Keratinocyte (primary cell): ENCODE data around the gene CELSR1. TPM values are rescaled to one million over a fixed set of nuclear protein-coding genes. Genes with fewer than 3 reads are reported as not detected.

Source experiments
- DNase-seq: peaks from one replicate; pipeline ENCODE4 v3.0.0-alpha.2; 2011; ENCODE audit warnings: low read depth, missing footprints, low spot score
- FAIRE-seq: peaks from 2 replicates; lab custom pipeline; 2011; peaks lifted over from hg19 to GRCh38; lab: Jason Lieb, UNC
- H2AFZ ChIP-seq: 2 replicates; pipeline ENCODE4 v1.6.0; 2012; ENCODE audit warnings: low read length, control low read depth, inconsistent platforms; ENCODE audit not compliant: control insufficient read depth
- H3K27ac ChIP-seq: 2 replicates; pipeline ENCODE4 v1.5.1; 2011; ENCODE audit warnings: low read length; ENCODE audit not compliant: control insufficient read depth, insufficient read depth
- H3K27me3 ChIP-seq: 3 replicates; pipeline ENCODE4 v1.6.0; 2011; ENCODE audit warnings: low read length; ENCODE audit not compliant: control insufficient read depth, insufficient read depth; ENCODE audit errors: extremely low read depth
- H3K36me3 ChIP-seq, 2 experiments: 2 replicates in 1 of 2; 3 replicates in 1 of 2; pipeline ENCODE4 v1.5.1; 2011; ENCODE audit warnings: low read length in 2 of 2, mild to moderate bottlenecking in 1 of 2; ENCODE audit not compliant: control insufficient read depth in 2 of 2, insufficient read depth in 2 of 2; ENCODE audit errors: extremely low read depth in 1 of 2
- H3K4me1 ChIP-seq: 3 replicates; pipeline ENCODE4 v1.5.1; 2011; ENCODE audit warnings: low read length; ENCODE audit not compliant: control insufficient read depth, insufficient read depth; ENCODE audit errors: extremely low read depth
- H3K4me2 ChIP-seq: 3 replicates; pipeline ENCODE4 v1.6.0; 2011; ENCODE audit warnings: low read depth, low read length; ENCODE audit not compliant: control insufficient read depth, insufficient read depth; ENCODE audit errors: extremely low read depth
- H3K4me3 ChIP-seq, 3 experiments: fragments of 200-600 bp in 1 of 3; sonication (generic) in 1 of 3; 2 replicates in 2 of 3; 3 replicates in 1 of 3; pipeline ENCODE4 v1.5.1; 2011 to 2016; ENCODE audit warnings: low read length in 3 of 3, mild to moderate bottlenecking in 3 of 3, control low read depth in 2 of 3, inconsistent platforms in 1 of 3, low read depth in 1 of 3, mixed read lengths in 1 of 3, mixed run types in 1 of 3, moderate library complexity in 1 of 3; ENCODE audit not compliant: control insufficient read depth in 2 of 3, insufficient read depth in 2 of 3; ENCODE audit errors: extremely low read depth in 1 of 3
- H3K79me2 ChIP-seq: 2 replicates; pipeline ENCODE4 v1.6.0; 2012; ENCODE audit warnings: low read length; ENCODE audit not compliant: control insufficient read depth, insufficient read depth
- H3K9ac ChIP-seq: 3 replicates; pipeline ENCODE4 v1.6.0; 2011; ENCODE audit warnings: low read length; ENCODE audit not compliant: control insufficient read depth, insufficient read depth; ENCODE audit errors: extremely low read depth
- H3K9me1 ChIP-seq: 3 replicates; pipeline ENCODE4 v1.6.0; 2011; ENCODE audit warnings: low read length; ENCODE audit not compliant: control insufficient read depth, insufficient read depth; ENCODE audit errors: extremely low read depth
- H3K9me3 ChIP-seq: 2 replicates; pipeline ENCODE4 v1.5.1; 2012; ENCODE audit warnings: low read depth, low read length; ENCODE audit not compliant: control insufficient read depth
- H4K20me1 ChIP-seq: 3 replicates; pipeline ENCODE4 v1.6.0; 2011; ENCODE audit warnings: low read length; ENCODE audit not compliant: control insufficient read depth, insufficient read depth; ENCODE audit errors: extremely low read depth
- CTCF ChIP-seq, 3 experiments: IDR thresholded peaks in 1 of 3; conservative IDR thresholded peaks in 1 of 3; optimal IDR thresholded peaks in 1 of 3; 2 replicates in 2 of 3; 3 replicates in 1 of 3; pipeline versions ENCODE3 to v1.5.1; 2011; ENCODE audit warnings: low read length in 3 of 3, mild to moderate bottlenecking in 3 of 3, moderate library complexity in 2 of 3, control low read depth in 1 of 3, inconsistent platforms in 1 of 3; ENCODE audit not compliant: insufficient read depth in 2 of 3; ENCODE audit errors: extremely low read depth in 1 of 3
- EZH2 ChIP-seq: IDR thresholded peaks from one replicate; pipeline ENCODE4 v1.6.1; 2012; ENCODE audit warnings: inconsistent platforms, mild to moderate bottlenecking, low read length, moderate library complexity
- dilution Hi-C: fragments of 300-500 bp; cut with MboI; formaldehyde crosslinking; loops from one replicate; pipeline ENCODE4 v1.7.0; 2020; ENCODE audit warnings: low sequenced_read_pairs; ENCODE audit not compliant: extremely low pct_ligation_motif_present
- polyA plus RNA-seq, 5 experiments: library from polyadenylated mRNA; depleted of rRNA in 3 of 5; stranded (reverse) in 3 of 5; stranded (forward) in 1 of 5; unstranded in 1 of 5; fragments of >200 nt; gene quantifications; 1 replicate in 1 of 5; 2 replicates in 3 of 5; 3 replicates in 1 of 5; pipeline versions ENCODE4 v1.2.1 to v1.2.3, GENCODE V29; 2011 to 2012; ENCODE audit warnings: missing spikeins in 2 of 5, low read depth in 1 of 5, low replicate concordance in 1 of 5

CELSR1 gene
- polyA plus RNA-seq, 1 donor (not counting 4 experiments of a cell fraction or from before 2014, with no cell fraction given): 16.1 TPM

GRCh38 chr22:46421267-46421666 lies 116.2 kb downstream of the CELSR1 start:
- FAIRE-seq (no peak), DNase-seq (no peak)
- TF ChIP-seq EZH2 (no peak), CTCF (optimal IDR thresholded peaks at IDR 0.05 in 1 of 3, IDR thresholded peaks at IDR 0.05 in 1 of 3, conservative IDR thresholded peaks at IDR 0.05 in 1 of 3; ENCODE audit: extremely low read depth in 1 of 3, insufficient read depth in 2 of 3, low read length in 3 of 3) (no peak)
- Histone ChIP-seq H3K27me3 (no peaks in the 10 kb centered on the region), H3K4me2 (no peak overlapping the region), H3K4me1 (no peaks in the 10 kb centered on the region), H3K9me1 (no peaks in the 10 kb centered on the region), H2AFZ (no peak overlapping the region), H3K79me2 (no peaks in the 10 kb centered on the region), H3K36me3 (peaks cover 6 to 7% of the 10 kb centered on the region in 2 experiments), H4K20me1 (no peaks in the 10 kb centered on the region), H3K4me3 (no peak overlapping the region), H3K9me3 (no peaks in the 10 kb centered on the region), H3K9ac (no peak overlapping the region), H3K27ac (no peak overlapping the region)
- dilution Hi-C loops: no loop called here

DNA sequence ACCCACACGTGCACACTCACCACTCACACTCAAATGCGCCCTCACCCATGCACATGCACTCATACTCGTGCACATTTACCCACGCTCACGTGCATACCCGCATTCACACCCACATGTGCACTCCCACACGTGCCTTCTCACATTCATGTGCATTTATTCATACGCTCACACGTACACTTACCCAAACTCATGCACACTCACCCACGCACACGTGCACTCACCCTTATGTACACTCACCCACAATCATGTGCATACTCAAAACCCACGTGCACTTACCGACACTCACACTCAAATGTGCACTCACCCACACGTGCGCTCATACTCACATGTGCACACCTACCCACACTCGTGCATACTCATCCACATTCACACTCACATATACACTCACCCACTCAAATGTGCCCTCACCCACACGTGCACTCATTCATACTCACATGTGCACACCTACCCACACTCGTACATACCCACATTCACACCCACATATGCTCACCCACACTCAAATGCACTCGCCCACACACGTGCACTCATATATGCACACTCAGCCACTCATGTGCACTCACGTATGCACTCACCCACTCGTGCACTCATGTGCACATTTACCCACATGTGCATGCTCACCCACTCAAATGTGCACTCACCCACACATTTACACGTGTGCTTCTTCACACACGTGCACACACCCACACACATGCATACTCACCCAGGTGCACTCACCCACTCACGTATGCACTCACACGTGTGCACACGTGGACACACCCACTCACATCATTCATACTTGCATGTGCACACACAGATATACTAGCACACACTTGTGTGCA lies 117.5 kb downstream of the CELSR1 start:
- Histone ChIP-seq H4K20me1 (no peaks in the 10 kb centered on the region), H3K4me2 (no peak overlapping the region), H3K36me3 (peaks cover 5 to 8% of the 10 kb centered on the region in 2 experiments), H3K4me3 (no peak overlapping the region), H3K27ac (no peak overlapping the region), H3K9ac (no peak overlapping the region), H3K9me1 (no peaks in the 10 kb centered on the region), H3K79me2 (no peaks in the 10 kb centered on the region), H3K9me3 (no peaks in the 10 kb centered on the region), H3K27me3 (no peaks in the 10 kb centered on the region), H3K4me1 (no peaks in the 10 kb centered on the region), H2AFZ (no peak overlapping the region)
- dilution Hi-C loops: no loop called here
- DNase-seq (no peak), FAIRE-seq (peak; percentile 9)
- TF ChIP-seq CTCF (optimal IDR thresholded peaks at IDR 0.05 in 1 of 3, IDR thresholded peaks at IDR 0.05 in 1 of 3, conservative IDR thresholded peaks at IDR 0.05 in 1 of 3; ENCODE audit: extremely low read depth in 1 of 3, insufficient read depth in 2 of 3, low read length in 3 of 3): no peak
- no peak for TF ChIP-seq EZH2
